PC-9 (cell line): ENCODE results near the gene FAM181B. TPM values are rescaled to one million over a fixed set of nuclear protein-coding genes. Genes with fewer than 3 reads are reported as not detected.
"Not testable (repeated sequence)": the region's sequence is repeated elsewhere in the genome, so short reads cannot be mapped to it uniquely, and the experiment has no call there.

Source experiments
- BruUV-seq: library from RNA; stranded (reverse); fragments of 400-500 nt; replicated peaks from 2 replicates; lab custom pipeline; 2021; lab: Mats Ljungman, UMichigan
- CTCF ChIA-PET: fragments of 300-600 bp; sonication (Branson Sonifier 250); formaldehyde crosslinking; loops from one replicate; lab custom pipeline; 2022; ENCODE audit warnings: antibody characterized with exemption; lab: Charles Lee
- POLR2A ChIA-PET: fragments of 300-600 bp; sonication (Branson Sonifier 250); formaldehyde crosslinking; loops from one replicate; lab custom pipeline; 2022; ENCODE audit warnings: antibody characterized with exemption; ENCODE audit not compliant: unreplicated experiment; lab: Charles Lee
- DNase-seq, 2 experiments: peaks; one replicate each; pipeline versions ENCODE4 v3.0.0 to v3.0.0-alpha.2; 2015 to 2022; ENCODE audit warnings: mixed read lengths in 1 of 2
- H2AFZ ChIP-seq: fragments of 200-600 bp; sonication (generic); 2 replicates; pipeline ENCODE4 v1.8.1; 2017; ENCODE audit warnings: antibody characterized with exemption
- H3F3A ChIP-seq: fragments of 200-600 bp; sonication (generic); 2 replicates; pipeline ENCODE4 v1.8.1; 2017; ENCODE audit warnings: antibody characterized with exemption, mild to moderate bottlenecking, low read depth; ENCODE audit not compliant: insufficient read depth
- H3K27ac ChIP-seq: fragments of 200-600 bp; sonication (generic); 2 replicates; pipeline ENCODE4 v1.6.1; 2016; ENCODE audit warnings: mixed run types
- H3K27me3 ChIP-seq: fragments of 200-600 bp; sonication (generic); 2 replicates; pipeline ENCODE4 v1.6.1; 2016; ENCODE audit warnings: low read depth, mixed run types; ENCODE audit not compliant: insufficient read depth
- H3K36me3 ChIP-seq: fragments of 200-600 bp; sonication (generic); 2 replicates; pipeline ENCODE4 v1.6.1; 2016; ENCODE audit warnings: low read depth, mixed run types
- H3K4me1 ChIP-seq: fragments of 200-600 bp; sonication (generic); replicated peaks from 2 replicates; pipeline ENCODE4 v1.6.1; 2016; ENCODE audit warnings: mixed run types; ENCODE audit not compliant: insufficient read depth
- H3K4me2 ChIP-seq: fragments of 200-600 bp; sonication (generic); 2 replicates; pipeline ENCODE4 v1.6.1; 2017; ENCODE audit warnings: mixed run types
- H3K4me3 ChIP-seq: fragments of 200-600 bp; sonication (generic); 2 replicates; pipeline ENCODE4 v1.6.1; 2016; ENCODE audit warnings: mixed run types
- H3K79me2 ChIP-seq: fragments of 200-600 bp; sonication (generic); 2 replicates; pipeline ENCODE4 v1.6.1; 2017; ENCODE audit warnings: low read depth, mixed run types
- H3K9me2 ChIP-seq: fragments of 200-600 bp; sonication (generic); 2 replicates; pipeline ENCODE4 v1.8.1; 2017; ENCODE audit warnings: mild to moderate bottlenecking; ENCODE audit not compliant: insufficient read depth
- H3K9me3 ChIP-seq: fragments of 200-600 bp; sonication (generic); 2 replicates; pipeline ENCODE4 v1.8.1; 2016; ENCODE audit warnings: low read depth; ENCODE audit not compliant: insufficient read depth
- H4K20me1 ChIP-seq: fragments of 200-600 bp; sonication (generic); 2 replicates; pipeline ENCODE4 v1.8.1; 2017; ENCODE audit not compliant: insufficient read depth
- EZH2 ChIP-seq: fragments of 200-600 bp; sonication (generic); IDR thresholded peaks from 2 replicates; pipeline ENCODE4 v1.8.0; 2017; ENCODE audit warnings: antibody characterized with exemption, low read depth
- intact Hi-C: fragments of 100-400 bp; cut with micrococcal nuclease; formaldehyde crosslinking; loops from one replicate; pipeline ENCODE4 v1.10.0; 2022; ENCODE audit not compliant: unreplicated experiment
- total RNA-seq: library from RNA; stranded (reverse); gene quantifications from 2 replicates; pipeline ENCODE4 v1.2.3, GENCODE V29; 2021
- TF ChIP-seq, protein P1 (sequence below): fragments of 200-600 bp; sonication (generic); conservative IDR thresholded peaks from 2 replicates; pipeline ENCODE4 v1.6.1; 2017; ENCODE audit warnings: mixed run types, antibody characterized with exemption, mild to moderate bottlenecking, moderate library complexity

The FAM181B gene
- total RNA-seq, 1 experiment from 2014 or later = not detected

GRCh38 chr11:82698576-82699352, 34.9 kb downstream of the FAM181B start:
- H3K27ac ChIP-seq = no peak overlapping the region
- H3K9me3 ChIP-seq = no peaks in the 10 kb centered on the region
- no peak overlapping the region for H3K4me3 ChIP-seq
- no peaks in the 10 kb centered on the region for H3K36me3 ChIP-seq
- intact Hi-C loops = no loop called here
- no peak for DNase-seq
- no peaks in the 10 kb centered on the region for H4K20me1 ChIP-seq
- H3K79me2 ChIP-seq = no peaks in the 10 kb centered on the region
- no peak overlapping the region for H3K4me2 ChIP-seq
- ChIA-PET CTCF (no interaction called here), POLR2A (no interaction called here)
- no peaks in the 10 kb centered on the region for H3K4me1 ChIP-seq
- no peak for TF ChIP-seq EZH2
- TF ChIP-seq, protein P1, sequence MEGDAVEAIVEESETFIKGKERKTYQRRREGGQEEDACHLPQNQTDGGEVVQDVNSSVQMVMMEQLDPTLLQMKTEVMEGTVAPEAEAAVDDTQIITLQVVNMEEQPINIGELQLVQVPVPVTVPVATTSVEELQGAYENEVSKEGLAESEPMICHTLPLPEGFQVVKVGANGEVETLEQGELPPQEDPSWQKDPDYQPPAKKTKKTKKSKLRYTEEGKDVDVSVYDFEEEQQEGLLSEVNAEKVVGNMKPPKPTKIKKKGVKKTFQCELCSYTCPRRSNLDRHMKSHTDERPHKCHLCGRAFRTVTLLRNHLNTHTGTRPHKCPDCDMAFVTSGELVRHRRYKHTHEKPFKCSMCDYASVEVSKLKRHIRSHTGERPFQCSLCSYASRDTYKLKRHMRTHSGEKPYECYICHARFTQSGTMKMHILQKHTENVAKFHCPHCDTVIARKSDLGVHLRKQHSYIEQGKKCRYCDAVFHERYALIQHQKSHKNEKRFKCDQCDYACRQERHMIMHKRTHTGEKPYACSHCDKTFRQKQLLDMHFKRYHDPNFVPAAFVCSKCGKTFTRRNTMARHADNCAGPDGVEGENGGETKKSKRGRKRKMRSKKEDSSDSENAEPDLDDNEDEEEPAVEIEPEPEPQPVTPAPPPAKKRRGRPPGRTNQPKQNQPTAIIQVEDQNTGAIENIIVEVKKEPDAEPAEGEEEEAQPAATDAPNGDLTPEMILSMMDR = no peak
- no peaks in the 10 kb centered on the region for H3F3A ChIP-seq
- H2AFZ ChIP-seq = no peak overlapping the region
- no peaks in the 10 kb centered on the region for H3K9me2 ChIP-seq
- BruUV-seq = no TSS peak
- H3K27me3 ChIP-seq = no peaks in the 10 kb centered on the region

GRCh38 chr11:82692981-82693380, 40.7 kb downstream of the FAM181B start:
- no peaks in the 10 kb centered on the region for H3K36me3 ChIP-seq
- BruUV-seq = no TSS peak
- intact Hi-C loops = no loop called here
- no peak overlapping the region for H2AFZ ChIP-seq
- no peaks in the 10 kb centered on the region for H3K79me2 ChIP-seq
- no peaks in the 10 kb centered on the region for H3K9me2 ChIP-seq
- peaks cover 16% of the 10 kb centered on the region; the same call in 1 of the 2 replicates for H3K27me3 ChIP-seq
- no peaks in the 10 kb centered on the region for H3K4me1 ChIP-seq
- ChIA-PET CTCF (no interaction called here), POLR2A (no interaction called here)
- H3K9me3 ChIP-seq = no peaks in the 10 kb centered on the region
- no peak for DNase-seq
- no peaks in the 10 kb centered on the region for H4K20me1 ChIP-seq
- H3F3A ChIP-seq = no peaks in the 10 kb centered on the region
- no peak overlapping the region for H3K27ac ChIP-seq
- no peak overlapping the region for H3K4me2 ChIP-seq
- no peak for TF ChIP-seq EZH2
- TF ChIP-seq, protein P1 = no peak
- H3K4me3 ChIP-seq = no peak overlapping the region

DNA sequence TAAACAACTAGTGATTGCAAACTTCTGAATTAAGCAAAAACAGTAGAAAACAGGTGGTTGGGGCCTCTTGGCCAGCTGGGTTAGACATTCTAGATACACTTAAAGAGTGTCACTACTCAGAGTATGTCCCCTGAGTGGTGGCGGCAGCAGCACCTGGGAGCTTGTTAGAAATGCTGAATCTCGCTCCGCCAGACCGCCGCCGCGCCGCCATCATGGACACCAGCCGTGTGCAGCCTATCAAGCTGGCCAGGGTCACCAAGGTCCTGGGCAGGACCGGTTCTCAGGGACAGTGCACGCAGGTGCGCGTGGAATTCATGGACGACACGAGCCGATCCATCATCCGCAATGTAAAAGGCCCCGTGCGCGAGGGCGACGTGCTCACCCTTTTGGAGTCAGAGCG, 44.3 kb downstream of the FAM181B start:
- H3K27ac ChIP-seq, H3K4me3 ChIP-seq, H3K4me2 ChIP-seq, H4K20me1 ChIP-seq, H3K4me1 ChIP-seq, CTCF ChIA-PET, H3K9me2 ChIP-seq, BruUV-seq, H3K36me3 ChIP-seq, intact Hi-C loops, H2AFZ ChIP-seq, H3F3A ChIP-seq, H3K9me3 ChIP-seq, POLR2A ChIA-PET, DNase-seq, H3K79me2 ChIP-seq: not testable (repeated sequence)
- peaks cover 16% of the 10 kb centered on the region; the same call in 1 of the 2 replicates for H3K27me3 ChIP-seq
